GM12891 (cell line): ENCODE measurements around the gene FYB1.

ENCODE experiments used
- POLR2A ChIP-seq: IDR thresholded peaks from 2 replicates; pipeline ENCODE4 v1.6.1; 2011; ENCODE audit warnings: low read depth, low read length, control low read depth
- POLR2AphosphoS5 ChIP-seq: IDR thresholded peaks from 2 replicates; pipeline ENCODE4 v1.6.1; 2011; ENCODE audit warnings: low read depth, low read length, control low read depth

GRCh38 chr5:39092581-39093351 is 126.6 kb downstream of the FYB1 start:
- TF ChIP-seq POLR2AphosphoS5: no peak
- TF ChIP-seq POLR2A: no peak
